Measurements from ENCODE around the gene PTCHD4. TPM values are rescaled to one million over a fixed set of nuclear protein-coding genes. Genes with fewer than 3 reads are reported as not detected.

The PTCHD4 gene
- polyA plus RNA-seq, 1 donor from 2014 or later = 3.4 TPM

GRCh38 chr6:48136856-48137255, 25.9 kb upstream of the PTCHD4 start:
- H3K79me2 ChIP-seq (replicated peaks; ENCODE audit: insufficient read depth, low read length) = no peaks in the 10 kb centered on the region
- H3K36me3 ChIP-seq (ENCODE audit: insufficient read depth, low read length) = no peaks in the 10 kb centered on the region
- TF ChIP-seq EP300 (conservative IDR thresholded peaks at IDR 0.05; ENCODE audit: poor library complexity, severe bottlenecking) = no peak
- TF ChIP-seq CTCF (IDR thresholded peaks at IDR 0.05; ENCODE audit: poor library complexity, severe bottlenecking) = no peak
- TF ChIP-seq TAF1 (IDR thresholded peaks at IDR 0.05; ENCODE audit: low read depth) = no peak
- no peaks in the 10 kb centered on the region for H3K9me3 ChIP-seq (ENCODE audit: low read length)
- H3K4me2 ChIP-seq (ENCODE audit: low read length) = no peak overlapping the region
- no peak overlapping the region for H2AFZ ChIP-seq (ENCODE audit: low read depth, low read length)
- no peaks in the 10 kb centered on the region for H3K27me3 ChIP-seq (ENCODE audit: insufficient read depth, low read depth, low read length)
- no peak overlapping the region for H3K9ac ChIP-seq (ENCODE audit: low read length)
- no peaks in the 10 kb centered on the region for H4K20me1 ChIP-seq (ENCODE audit: insufficient read depth)
- no peaks in the 10 kb centered on the region for H3F3A ChIP-seq (ENCODE audit: insufficient read depth, low read length, poor library complexity, severe bottlenecking)
- no peak overlapping the region for H3K4me3 ChIP-seq (ENCODE audit: low read length)
- no peaks in the 10 kb centered on the region for H3K9me2 ChIP-seq (ENCODE audit: insufficient read depth, low read length)
- no peak overlapping the region for H3K27ac ChIP-seq (ENCODE audit: low read length)

GRCh38 chr6:48135323-48136084, 24.5 kb upstream of the PTCHD4 start:
- Histone ChIP-seq H3K4me3 (ENCODE audit: low read length) (no peak overlapping the region), H3K4me2 (ENCODE audit: low read length) (no peak overlapping the region), H3K36me3 (ENCODE audit: insufficient read depth, low read length) (no peaks in the 10 kb centered on the region), H3K27ac (ENCODE audit: low read length) (no peak overlapping the region), H2AFZ (ENCODE audit: low read depth, low read length) (no peak overlapping the region), H3K27me3 (ENCODE audit: insufficient read depth, low read depth, low read length) (no peaks in the 10 kb centered on the region), H4K20me1 (ENCODE audit: insufficient read depth) (no peaks in the 10 kb centered on the region), H3K9me3 (ENCODE audit: low read length) (no peaks in the 10 kb centered on the region), H3K9ac (ENCODE audit: low read length) (no peak overlapping the region), H3F3A (ENCODE audit: insufficient read depth, low read length, poor library complexity, severe bottlenecking) (no peaks in the 10 kb centered on the region), H3K79me2 (replicated peaks; ENCODE audit: insufficient read depth, low read length) (no peaks in the 10 kb centered on the region), H3K9me2 (ENCODE audit: insufficient read depth, low read length) (no peaks in the 10 kb centered on the region)
- TF ChIP-seq MXI1 (conservative IDR thresholded peaks at IDR 0.05; ENCODE audit: poor library complexity, severe bottlenecking) = no peak
- no peak for TF ChIP-seq RAD21 (conservative IDR thresholded peaks at IDR 0.05)
- TF ChIP-seq EP300 (conservative IDR thresholded peaks at IDR 0.05; ENCODE audit: poor library complexity, severe bottlenecking) = no peak
- TF ChIP-seq CTCF (IDR thresholded peaks at IDR 0.05; ENCODE audit: poor library complexity, severe bottlenecking) = no peak
- no peak for TF ChIP-seq POLR2AphosphoS5 (IDR thresholded peaks at IDR 0.05)
- no peak for TF ChIP-seq REST (IDR thresholded peaks at IDR 0.05; ENCODE audit: borderline replicate concordance)
- no peak for TF ChIP-seq SMC3 (conservative IDR thresholded peaks at IDR 0.05; ENCODE audit: poor library complexity)
